Neural cell (in vitro differentiated cells): ENCODE measurements around the gene IKZF4. TPM values are rescaled to one million over a fixed set of nuclear protein-coding genes. Genes with fewer than 3 reads are reported as not detected.
A peak's percentile ranks its signal among the peaks of the same experiment; 100 is the strongest.

Experiments used
- H2AFZ ChIP-seq: fragments of 200-600, 300-800 bp; sonication (generic), shearing (Covaris generic); 2 replicates; pipeline ENCODE4 v1.6.0; 2014; ENCODE audit warnings: low read depth, mild to moderate bottlenecking, antibody characterized with exemption, low read length, moderate library complexity
- H3F3A ChIP-seq: fragments of 200-600 bp; shearing (Covaris generic); 2 replicates; pipeline ENCODE4 v1.6.1; 2016; ENCODE audit warnings: mild to moderate bottlenecking, moderate library complexity, mixed read lengths, antibody characterized with exemption, low read length; ENCODE audit not compliant: insufficient read depth, poor library complexity, severe bottlenecking
- H3K27ac ChIP-seq: fragments of 200-600, 300-800 bp; sonication (generic), shearing (Covaris generic); 2 replicates; pipeline ENCODE4 v1.5.1; 2014; ENCODE audit warnings: mild to moderate bottlenecking, low read length, moderate library complexity
- H3K27me3 ChIP-seq: fragments of 300-800, 200-600 bp; sonication (generic), shearing (Covaris generic); 2 replicates; pipeline ENCODE4 v1.6.0; 2014; ENCODE audit warnings: mild to moderate bottlenecking, low read depth, low read length, moderate library complexity; ENCODE audit not compliant: insufficient read depth
- H3K36me3 ChIP-seq: fragments of 300-800, 200-600 bp; sonication (generic), shearing (Covaris generic); 2 replicates; pipeline ENCODE4 v1.5.1; 2014; ENCODE audit warnings: mild to moderate bottlenecking, antibody characterized with exemption, low read length, moderate library complexity; ENCODE audit not compliant: insufficient read depth
- H3K4me2 ChIP-seq: fragments of 300-800, 200-600 bp; sonication (generic), shearing (Covaris generic); 2 replicates; pipeline ENCODE4 v1.6.0; 2014; ENCODE audit warnings: mild to moderate bottlenecking, low read length
- H3K4me3 ChIP-seq: fragments of 300-800, 200-600 bp; sonication (generic), shearing (Covaris generic); 2 replicates; pipeline ENCODE4 v1.5.1; 2014; ENCODE audit warnings: mild to moderate bottlenecking, low read length, moderate library complexity
- H3K79me2 ChIP-seq: fragments of 200-600 bp; shearing (Covaris generic); replicated peaks from 2 replicates; pipeline ENCODE4 v1.6.0; 2014; ENCODE audit warnings: mild to moderate bottlenecking, low read length, moderate library complexity; ENCODE audit not compliant: insufficient read depth
- H3K9ac ChIP-seq: fragments of 300-800, 200-600 bp; sonication (generic), shearing (Covaris generic); 2 replicates; pipeline ENCODE4 v1.6.1; 2016; ENCODE audit warnings: mild to moderate bottlenecking, low read length, mixed read lengths
- H3K9me2 ChIP-seq: fragments of 200-600 bp; shearing (Covaris generic); 2 replicates; pipeline ENCODE4 v1.6.1; 2016; ENCODE audit warnings: mild to moderate bottlenecking, low read length, mixed read lengths; ENCODE audit not compliant: insufficient read depth
- H3K9me3 ChIP-seq: fragments of 200-600, 300-800 bp; sonication (generic), shearing (Covaris generic); 2 replicates; pipeline ENCODE4 v1.6.1; 2016; ENCODE audit warnings: mild to moderate bottlenecking, mixed run types, low read length, moderate library complexity, mixed read lengths
- H4K20me1 ChIP-seq: fragments of 200-600 bp; shearing (Covaris generic); 2 replicates; pipeline ENCODE4 v1.6.1; 2016; ENCODE audit warnings: mild to moderate bottlenecking, mixed run types; ENCODE audit not compliant: insufficient read depth
- CTCF ChIP-seq: fragments of 450-650 bp; IDR thresholded peaks from 2 replicates; pipeline ENCODE4 v1.5.1; 2014; ENCODE audit warnings: antibody characterized with exemption, mild to moderate bottlenecking, moderate library complexity; ENCODE audit not compliant: poor library complexity, severe bottlenecking
- EP300 ChIP-seq: fragments of 450-650 bp; conservative IDR thresholded peaks from 2 replicates; pipeline ENCODE4 v1.6.1; 2014; ENCODE audit warnings: antibody characterized with exemption, mild to moderate bottlenecking, moderate library complexity; ENCODE audit not compliant: poor library complexity, severe bottlenecking
- EZH2 ChIP-seq: fragments of 200-600, 300-800 bp; shearing (Covaris generic), sonication (generic); IDR thresholded peaks from 2 replicates; pipeline ENCODE4 v1.6.1; 2014; ENCODE audit warnings: antibody characterized with exemption, low read length, borderline replicate concordance, mild to moderate bottlenecking; ENCODE audit not compliant: insufficient read depth, poor library complexity, severe bottlenecking
- MXI1 ChIP-seq: fragments of 450-650 bp; conservative IDR thresholded peaks from 2 replicates; pipeline ENCODE4 v1.6.1; 2014; ENCODE audit warnings: antibody characterized with exemption, mild to moderate bottlenecking; ENCODE audit not compliant: poor library complexity, severe bottlenecking
- POLR2AphosphoS5 ChIP-seq: IDR thresholded peaks from 2 replicates; pipeline ENCODE4 v1.6.1; 2012
- RAD21 ChIP-seq: fragments of 450-650 bp; conservative IDR thresholded peaks from 2 replicates; pipeline ENCODE4 v1.6.1; 2014; ENCODE audit warnings: antibody characterized with exemption, mild to moderate bottlenecking, moderate library complexity
- SMC3 ChIP-seq: fragments of 450-650 bp; conservative IDR thresholded peaks from 2 replicates; pipeline ENCODE4 v1.6.1; 2014; ENCODE audit warnings: antibody characterized with exemption, mild to moderate bottlenecking, moderate library complexity; ENCODE audit not compliant: poor library complexity
- TAF1 ChIP-seq: IDR thresholded peaks from 2 replicates; pipeline ENCODE4 v1.6.1; 2012; ENCODE audit warnings: low read depth
- polyA plus RNA-seq: library from polyadenylated mRNA; depleted of rRNA; stranded (reverse); fragments of >200 nt; gene quantifications from 2 replicates; pipeline ENCODE4 v1.2.3, GENCODE V29; 2014
- TF ChIP-seq, protein P1 (sequence below): IDR thresholded peaks from 2 replicates; pipeline ENCODE4 v1.6.1; 2012; ENCODE audit warnings: borderline replicate concordance

The IKZF4 gene
- polyA plus RNA-seq, 1 donor from 2014 or later = 4.8 TPM

GRCh38 chr12:55973599-55974307 lies 47.1 kb upstream of the IKZF4 start, which contains the start of gene RAB5B:
Gene RAB5B (plus strand): TSS chr12:55974078. CDS start chr12:55986961, 12,883 bp downstream.
- Histone ChIP-seq H3K79me2 (peaks cover 54% of the 10 kb centered on the region), H4K20me1 (no peaks in the 10 kb centered on the region), H3K27me3 (no peaks in the 10 kb centered on the region), H2AFZ (peak within 1 kb of the TSS; percentile 80), H3K27ac (peak within 1 kb of the TSS; percentile 92), H3K4me2 (peak within 1 kb of the TSS; percentile 63), H3K9me2 (no peaks in the 10 kb centered on the region), H3K36me3 (no peaks in the 10 kb centered on the region), H3K4me3 (peak within 1 kb of the TSS; percentile 84), H3F3A (no peaks in the 10 kb centered on the region), H3K9me3 (no peaks in the 10 kb centered on the region), H3K9ac (peak within 1 kb of the TSS; percentile 97)
- TF ChIP-seq SMC3 (peak; percentile 59), EP300 (peak; percentile 24), CTCF (peak; percentile 55), POLR2AphosphoS5 (peak; percentile 99), EZH2 (no peak), RAD21 (peak; percentile 44), TAF1 (peak; percentile 89), MXI1 (peak; percentile 61)
- TF ChIP-seq, protein P1, sequence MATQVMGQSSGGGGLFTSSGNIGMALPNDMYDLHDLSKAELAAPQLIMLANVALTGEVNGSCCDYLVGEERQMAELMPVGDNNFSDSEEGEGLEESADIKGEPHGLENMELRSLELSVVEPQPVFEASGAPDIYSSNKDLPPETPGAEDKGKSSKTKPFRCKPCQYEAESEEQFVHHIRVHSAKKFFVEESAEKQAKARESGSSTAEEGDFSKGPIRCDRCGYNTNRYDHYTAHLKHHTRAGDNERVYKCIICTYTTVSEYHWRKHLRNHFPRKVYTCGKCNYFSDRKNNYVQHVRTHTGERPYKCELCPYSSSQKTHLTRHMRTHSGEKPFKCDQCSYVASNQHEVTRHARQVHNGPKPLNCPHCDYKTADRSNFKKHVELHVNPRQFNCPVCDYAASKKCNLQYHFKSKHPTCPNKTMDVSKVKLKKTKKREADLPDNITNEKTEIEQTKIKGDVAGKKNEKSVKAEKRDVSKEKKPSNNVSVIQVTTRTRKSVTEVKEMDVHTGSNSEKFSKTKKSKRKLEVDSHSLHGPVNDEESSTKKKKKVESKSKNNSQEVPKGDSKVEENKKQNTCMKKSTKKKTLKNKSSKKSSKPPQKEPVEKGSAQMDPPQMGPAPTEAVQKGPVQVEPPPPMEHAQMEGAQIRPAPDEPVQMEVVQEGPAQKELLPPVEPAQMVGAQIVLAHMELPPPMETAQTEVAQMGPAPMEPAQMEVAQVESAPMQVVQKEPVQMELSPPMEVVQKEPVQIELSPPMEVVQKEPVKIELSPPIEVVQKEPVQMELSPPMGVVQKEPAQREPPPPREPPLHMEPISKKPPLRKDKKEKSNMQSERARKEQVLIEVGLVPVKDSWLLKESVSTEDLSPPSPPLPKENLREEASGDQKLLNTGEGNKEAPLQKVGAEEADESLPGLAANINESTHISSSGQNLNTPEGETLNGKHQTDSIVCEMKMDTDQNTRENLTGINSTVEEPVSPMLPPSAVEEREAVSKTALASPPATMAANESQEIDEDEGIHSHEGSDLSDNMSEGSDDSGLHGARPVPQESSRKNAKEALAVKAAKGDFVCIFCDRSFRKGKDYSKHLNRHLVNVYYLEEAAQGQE = peak; percentile 68

DNA sequence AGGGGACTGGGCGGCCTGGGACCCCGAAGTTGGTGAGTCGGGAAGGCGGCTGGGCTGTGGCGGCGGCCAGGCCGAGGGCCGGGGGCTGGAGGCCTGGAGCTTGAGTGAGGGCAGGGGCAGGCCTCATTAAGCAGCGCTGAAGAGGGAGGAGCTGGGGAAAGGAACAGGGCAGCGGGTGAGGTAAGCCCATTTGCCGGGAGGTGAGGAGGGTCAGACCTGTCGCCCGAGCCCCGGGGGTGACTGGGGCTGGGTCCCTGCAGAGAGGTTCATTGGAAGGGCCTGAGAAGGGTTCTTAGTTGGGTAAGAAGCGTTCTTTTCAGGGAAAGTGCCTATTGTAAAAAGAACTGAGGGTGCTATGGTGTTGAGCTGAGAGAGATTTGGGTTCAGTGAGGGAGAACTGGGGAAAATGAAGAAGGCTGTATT lies 46.5 kb upstream of the IKZF4 start:
- Histone ChIP-seq H2AFZ (peak overlapping the region; percentile 66), H3K27me3 (no peaks in the 10 kb centered on the region), H3K27ac (peak overlapping the region; percentile 92), H4K20me1 (no peaks in the 10 kb centered on the region), H3K4me2 (peak overlapping the region; percentile 53), H3K79me2 (peaks cover 54% of the 10 kb centered on the region), H3K9me3 (no peaks in the 10 kb centered on the region), H3K4me3 (peak overlapping the region; percentile 84), H3K9ac (peak overlapping the region; percentile 97), H3F3A (no peaks in the 10 kb centered on the region), H3K36me3 (no peaks in the 10 kb centered on the region), H3K9me2 (no peaks in the 10 kb centered on the region)
- TF ChIP-seq SMC3 = peak; percentile 27
- no peak for TF ChIP-seq POLR2AphosphoS5
- no peak for TF ChIP-seq MXI1
- TF ChIP-seq TAF1 = no peak
